LNCaP clone FGC (cell line): ENCODE measurements around the gene ARMS2.

Experiments
- DNase-seq: peaks from one replicate; pipeline ENCODE4 v3.0.0-alpha.2; 2011; ENCODE audit warnings: low read depth
- H3K4me3 ChIP-seq: 2 replicates; pipeline ENCODE4 v1.5.1; 2011; ENCODE audit warnings: mild to moderate bottlenecking, low read depth, low read length, control low read depth
- TF ChIP-seq, protein P1 (sequence below): IDR thresholded peaks from 2 replicates; pipeline ENCODE4 v1.5.1; 2012; ENCODE audit warnings: mild to moderate bottlenecking; ENCODE audit not compliant: control insufficient read depth, insufficient read depth; ENCODE audit errors: extremely low read depth

The ARMS2 gene

DNA sequence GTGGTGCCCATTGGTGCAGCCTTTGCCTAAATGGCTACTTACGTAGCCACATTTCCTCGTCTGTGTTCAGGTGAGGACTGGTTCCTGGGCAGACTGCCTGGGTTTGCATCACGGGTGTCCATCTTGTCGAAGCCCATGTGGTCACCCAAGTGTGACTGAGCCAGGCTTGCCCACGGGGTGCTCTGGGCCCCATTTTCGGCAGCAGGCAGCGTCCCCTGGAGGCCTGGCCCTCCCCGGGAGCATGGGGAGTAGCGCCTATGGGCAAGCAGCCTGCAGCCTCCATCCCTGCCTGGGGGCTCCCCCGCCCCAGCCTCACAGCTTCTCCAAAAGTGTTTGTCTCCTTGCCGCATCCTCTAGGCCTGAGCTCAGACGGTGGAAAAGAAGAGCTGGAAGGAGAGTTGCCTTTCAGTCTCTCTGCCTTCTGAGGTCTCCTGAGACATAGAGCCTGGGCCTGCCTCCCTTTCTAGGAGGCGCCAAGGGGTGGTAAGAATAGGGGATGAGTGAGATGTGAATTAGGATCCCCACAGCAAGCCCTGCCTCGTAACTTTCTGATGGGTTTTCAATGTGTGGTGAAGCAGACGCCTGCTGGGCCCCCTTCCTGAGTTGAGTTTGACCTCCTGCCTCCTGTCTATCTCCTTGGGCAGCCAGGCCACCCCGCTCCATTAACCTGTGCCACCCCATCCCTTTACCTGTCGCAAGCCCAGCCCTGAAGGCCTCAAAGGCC lies 49.6 kb downstream of the ARMS2 start:
- DNase-seq = no peak
- H3K4me3 ChIP-seq = no peak overlapping the region
- TF ChIP-seq, protein P1, sequence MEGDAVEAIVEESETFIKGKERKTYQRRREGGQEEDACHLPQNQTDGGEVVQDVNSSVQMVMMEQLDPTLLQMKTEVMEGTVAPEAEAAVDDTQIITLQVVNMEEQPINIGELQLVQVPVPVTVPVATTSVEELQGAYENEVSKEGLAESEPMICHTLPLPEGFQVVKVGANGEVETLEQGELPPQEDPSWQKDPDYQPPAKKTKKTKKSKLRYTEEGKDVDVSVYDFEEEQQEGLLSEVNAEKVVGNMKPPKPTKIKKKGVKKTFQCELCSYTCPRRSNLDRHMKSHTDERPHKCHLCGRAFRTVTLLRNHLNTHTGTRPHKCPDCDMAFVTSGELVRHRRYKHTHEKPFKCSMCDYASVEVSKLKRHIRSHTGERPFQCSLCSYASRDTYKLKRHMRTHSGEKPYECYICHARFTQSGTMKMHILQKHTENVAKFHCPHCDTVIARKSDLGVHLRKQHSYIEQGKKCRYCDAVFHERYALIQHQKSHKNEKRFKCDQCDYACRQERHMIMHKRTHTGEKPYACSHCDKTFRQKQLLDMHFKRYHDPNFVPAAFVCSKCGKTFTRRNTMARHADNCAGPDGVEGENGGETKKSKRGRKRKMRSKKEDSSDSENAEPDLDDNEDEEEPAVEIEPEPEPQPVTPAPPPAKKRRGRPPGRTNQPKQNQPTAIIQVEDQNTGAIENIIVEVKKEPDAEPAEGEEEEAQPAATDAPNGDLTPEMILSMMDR = no peak

DNA sequence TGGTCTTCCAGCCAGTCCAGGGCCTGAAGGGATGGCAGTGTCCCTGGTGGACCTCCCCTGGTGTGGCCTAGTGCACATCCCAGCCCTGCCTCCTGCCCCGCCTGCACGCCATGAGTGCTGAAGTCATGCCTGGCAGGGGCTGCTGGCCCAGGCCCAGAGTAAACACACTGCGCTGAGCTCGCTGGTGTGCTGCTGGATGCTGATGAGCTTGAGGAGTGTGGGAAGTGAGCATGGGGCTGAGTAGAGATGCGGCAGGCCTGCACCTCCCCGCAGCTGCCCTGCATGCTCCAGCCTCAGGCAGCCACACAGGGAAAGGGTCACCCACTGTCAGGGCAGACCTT lies 50.1 kb downstream of the ARMS2 start:
- H3K4me3 ChIP-seq = no peak overlapping the region
- DNase-seq = peak; percentile 82
- TF ChIP-seq, protein P1 = no peak

DNA sequence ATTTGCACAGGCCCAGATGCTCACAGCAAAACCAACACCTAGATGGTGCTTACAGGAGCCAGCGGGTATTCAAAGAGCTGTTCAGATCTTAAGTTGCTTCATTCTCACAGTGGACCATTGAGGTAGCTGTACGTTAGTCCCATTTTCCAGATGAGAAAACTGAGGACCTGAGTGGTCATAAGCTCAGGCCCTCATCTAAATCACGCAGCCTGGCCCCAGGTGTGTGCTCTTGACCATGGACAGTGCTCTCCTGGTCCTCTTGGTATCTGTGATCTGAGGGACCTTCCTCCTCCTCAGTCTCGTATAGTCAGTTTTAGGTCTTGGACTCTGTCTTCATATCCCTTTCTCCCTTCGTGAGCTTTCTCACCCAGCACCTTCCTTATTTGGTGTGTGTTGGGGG lies 50.6 kb downstream of the ARMS2 start:
- H3K4me3 ChIP-seq = no peak overlapping the region
- no peak for DNase-seq
- TF ChIP-seq, protein P1 = no peak

DNA sequence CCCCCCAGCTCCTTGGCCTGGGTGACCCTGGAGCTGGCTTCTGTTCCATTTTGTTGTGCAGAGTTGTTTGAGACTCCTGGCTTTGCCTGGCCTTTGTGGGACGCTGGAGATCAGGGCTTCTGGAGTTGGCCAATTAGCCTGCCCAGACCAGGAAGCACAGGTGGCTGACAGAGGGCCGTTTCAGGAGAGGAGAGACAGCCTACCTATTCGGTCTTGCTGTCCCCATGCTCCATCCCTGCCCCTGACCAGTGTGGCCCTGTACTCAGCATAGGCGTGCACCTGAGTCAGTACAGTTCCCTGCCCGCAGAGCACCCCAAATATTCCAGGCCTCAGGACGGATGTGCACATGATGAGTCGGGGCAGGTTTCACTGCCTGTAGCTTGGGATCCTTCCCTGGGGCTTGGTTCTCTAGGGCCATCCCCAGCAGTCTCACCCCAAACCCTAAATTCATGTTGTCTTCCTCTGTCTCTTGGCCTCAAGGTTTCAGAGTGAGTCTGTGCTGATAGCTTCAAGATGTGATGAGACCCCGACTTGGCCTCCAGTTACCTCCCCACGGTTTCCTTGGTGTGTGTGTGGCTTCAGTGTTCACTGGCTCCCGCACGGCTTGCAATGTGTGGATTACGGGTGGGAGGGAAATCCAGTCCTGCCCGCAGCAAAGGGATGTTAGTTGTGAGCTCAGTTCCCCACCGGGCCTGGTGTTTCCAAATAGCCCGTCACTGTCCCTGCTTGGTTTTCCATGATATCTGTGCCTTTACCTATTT lies 51.6 kb downstream of the ARMS2 start:
- DNase-seq = no peak
- TF ChIP-seq, protein P1 = no peak
- H3K4me3 ChIP-seq = no peak overlapping the region
